CD4-positive, alpha-beta T cell treated with Interleukin-4 for 4 hours (primary cell): ENCODE measurements around the gene RASSF3.
A peak's percentile ranks its signal among the peaks of the same experiment; 100 is the strongest.
"Not testable (repeated sequence)": the region's sequence is repeated elsewhere in the genome, so short reads cannot be mapped to it uniquely, and the experiment has no call there.

Experiments
- DNase-seq: peaks from one replicate; pipeline ENCODE4 v3.0.0-alpha.2; 2020

The RASSF3 gene

DNA sequence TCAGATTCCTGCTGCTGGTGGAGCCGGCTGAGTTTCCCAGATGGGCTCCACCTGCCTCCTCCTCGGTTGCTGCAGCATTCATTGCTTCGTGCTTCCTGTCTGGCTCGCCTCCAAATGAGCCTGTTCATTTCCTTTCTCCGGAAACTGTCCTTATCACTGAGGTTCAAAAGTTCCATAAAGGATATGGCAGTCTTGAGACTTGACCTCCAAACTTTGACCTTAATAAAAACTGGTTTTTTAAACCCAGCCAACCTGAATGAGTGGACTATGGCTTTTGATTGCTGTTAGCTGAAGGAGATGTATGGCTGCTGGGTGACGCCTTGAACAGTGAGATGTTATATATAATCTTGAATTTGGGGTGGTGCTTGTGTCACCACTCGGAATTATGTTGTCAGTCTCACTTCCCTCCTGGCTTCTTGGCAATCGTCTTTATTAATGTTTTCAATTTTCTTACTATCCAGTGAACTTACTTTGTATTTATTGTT is 62.7 kb downstream of the RASSF3 start:
- DNase-seq, result peak; percentile 48

- no peak for DNase-seq
Observed at GRCh38 chr12:64673490-64674169, 63.3 kb downstream of the RASSF3 start.

GRCh38 chr12:64674367-64674922 is 64.2 kb downstream of the RASSF3 start:
- peak; percentile 82 for DNase-seq

DNA sequence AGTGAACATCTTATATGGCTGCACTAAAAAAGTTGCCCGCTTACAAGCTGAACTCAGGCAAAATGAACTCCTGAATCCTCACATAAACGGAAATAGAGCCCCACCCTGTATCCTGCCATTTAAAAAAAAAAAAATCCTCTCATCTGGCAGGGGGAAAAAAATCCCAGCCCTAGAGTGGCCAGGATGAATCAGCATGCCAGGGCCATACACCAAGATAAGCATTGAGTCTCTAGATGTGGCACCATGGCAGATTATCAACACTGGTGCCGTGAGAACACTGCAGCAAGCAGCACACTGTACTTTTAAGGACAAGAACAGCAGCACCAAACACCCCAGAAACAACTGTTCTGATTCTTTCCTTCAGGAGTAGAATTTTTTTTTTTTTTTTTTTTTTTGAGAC is 65.5 kb downstream of the RASSF3 start:
- DNase-seq, result no peak

DNA sequence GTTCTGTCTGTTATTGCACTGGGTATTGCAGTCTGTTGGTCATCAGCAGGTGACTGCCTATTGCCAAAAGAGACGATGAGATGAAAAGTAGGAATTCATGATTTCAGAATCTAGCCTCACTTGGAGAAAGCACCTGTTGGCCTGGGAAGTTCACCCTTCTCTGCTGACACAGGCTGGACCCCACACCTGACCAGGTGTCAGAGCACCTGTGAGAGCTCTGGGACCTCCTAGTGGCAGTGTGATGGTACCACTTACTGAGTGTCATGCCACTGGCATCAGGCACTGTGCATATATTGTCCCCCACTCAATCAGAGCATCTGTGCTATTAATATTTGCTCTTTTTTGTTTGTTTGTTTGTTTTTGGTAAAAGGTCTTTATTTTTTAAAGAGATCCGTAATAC is 68.0 kb downstream of the RASSF3 start:
- DNase-seq, result no peak

DNA sequence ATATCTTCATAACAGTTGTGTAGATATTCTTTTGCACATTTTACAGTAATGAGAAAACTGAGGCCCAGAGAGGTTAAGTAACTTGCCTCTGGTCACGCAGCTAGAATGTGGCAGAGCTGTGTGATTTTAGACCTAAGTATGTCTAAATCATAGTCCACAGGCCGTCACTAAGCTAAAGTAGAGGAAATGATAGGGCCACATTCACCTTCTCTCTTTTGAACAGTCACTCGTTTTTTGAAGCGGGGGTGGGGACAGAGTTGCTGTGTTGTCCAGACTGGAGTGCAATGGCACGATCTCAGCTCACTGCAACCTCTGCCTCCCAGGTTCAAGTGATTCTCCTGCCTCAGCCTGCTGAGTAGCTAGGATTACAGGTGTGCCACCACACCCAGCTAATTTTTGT is 68.5 kb downstream of the RASSF3 start:
- DNase-seq, result no peak

DNA sequence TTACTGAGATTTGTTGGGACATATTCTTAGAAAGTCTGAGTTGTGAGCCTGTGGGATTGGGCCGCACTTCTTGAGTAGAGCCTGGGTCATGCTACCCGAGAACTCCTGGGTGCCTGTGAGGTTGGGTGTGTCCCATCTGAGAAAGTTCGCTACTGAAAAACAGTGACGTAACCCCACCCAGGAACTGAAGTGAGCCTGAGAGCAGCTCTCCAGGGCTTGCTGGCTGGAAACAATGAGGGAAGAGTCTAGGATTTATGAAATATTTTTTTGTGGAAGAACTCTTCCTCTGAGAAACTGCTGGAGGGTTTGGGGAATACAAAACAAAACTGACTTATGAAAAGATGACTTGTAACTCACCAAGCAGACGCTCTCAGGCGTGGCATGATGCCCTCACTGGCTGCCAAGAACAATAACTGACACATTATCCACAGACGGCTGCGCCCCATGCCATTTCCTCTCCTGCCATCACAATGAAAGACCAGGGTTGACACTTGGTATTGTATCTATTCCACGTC is 69.2 kb downstream of the RASSF3 start:
- DNase-seq, result peak; percentile 89

DNA sequence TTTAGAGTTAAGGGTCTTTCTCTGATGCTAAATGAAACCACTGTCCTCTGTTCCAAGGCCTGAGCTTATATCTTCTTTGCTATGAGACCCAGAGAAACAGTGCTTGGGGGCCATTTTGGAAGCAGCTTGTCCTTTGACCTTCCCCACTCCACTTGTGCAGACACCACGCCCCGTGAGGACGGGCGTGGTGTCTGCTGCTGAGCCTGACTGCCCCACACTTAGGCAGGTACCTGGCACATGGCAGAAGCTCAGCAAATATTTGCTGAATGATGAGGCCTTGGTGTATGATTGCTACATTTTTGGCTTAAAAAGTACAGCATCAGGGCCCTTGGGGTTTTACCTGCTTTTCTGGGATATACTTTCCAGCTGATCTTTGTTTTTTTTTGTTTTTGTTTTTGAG is 69.9 kb downstream of the RASSF3 start:
- no peak for DNase-seq

DNA sequence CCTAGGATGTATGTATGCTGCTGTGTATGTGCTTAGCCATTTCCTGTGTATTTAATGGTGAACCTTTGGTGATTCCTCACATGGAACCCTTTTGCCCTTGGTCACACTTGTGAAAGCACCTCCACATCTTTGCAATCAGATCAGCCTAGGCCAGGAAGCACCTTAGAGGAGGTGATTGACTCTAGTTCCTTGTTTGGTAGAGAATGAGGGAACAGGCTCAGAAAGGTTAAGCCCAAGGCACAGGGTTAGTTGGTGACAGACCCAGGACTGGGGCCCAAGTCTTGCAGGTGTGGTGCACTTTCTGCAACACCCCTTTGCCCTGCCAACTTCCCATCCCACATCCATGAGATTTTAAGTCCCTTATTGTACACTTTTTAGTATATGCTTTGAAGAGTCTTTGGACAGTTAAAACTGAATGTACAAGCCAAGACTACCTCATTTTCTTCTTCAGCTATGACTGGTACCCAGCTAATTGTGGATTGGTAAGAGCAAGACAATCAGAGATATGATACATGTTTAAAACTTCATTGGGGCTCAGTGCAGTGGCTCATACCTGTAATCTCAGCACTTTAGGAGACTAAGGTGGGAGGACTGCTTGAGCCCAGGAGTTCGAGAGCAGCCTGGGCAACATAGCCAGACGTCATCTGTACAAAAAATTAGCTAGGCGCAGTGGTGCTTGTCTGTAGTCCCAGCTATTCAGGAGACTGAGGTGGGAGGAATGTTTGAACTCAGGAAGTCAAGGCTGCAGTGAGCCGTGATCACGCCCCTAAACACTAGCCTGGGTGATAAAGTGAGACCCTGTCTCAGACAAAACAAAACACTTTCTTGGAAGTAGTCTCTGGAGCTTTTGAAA is 71.1 kb downstream of the RASSF3 start:
- DNase-seq, result no peak

- DNase-seq, result no peak
Observed at GRCh38 chr12:64682572-64683277, 72.4 kb downstream of the RASSF3 start.

DNA sequence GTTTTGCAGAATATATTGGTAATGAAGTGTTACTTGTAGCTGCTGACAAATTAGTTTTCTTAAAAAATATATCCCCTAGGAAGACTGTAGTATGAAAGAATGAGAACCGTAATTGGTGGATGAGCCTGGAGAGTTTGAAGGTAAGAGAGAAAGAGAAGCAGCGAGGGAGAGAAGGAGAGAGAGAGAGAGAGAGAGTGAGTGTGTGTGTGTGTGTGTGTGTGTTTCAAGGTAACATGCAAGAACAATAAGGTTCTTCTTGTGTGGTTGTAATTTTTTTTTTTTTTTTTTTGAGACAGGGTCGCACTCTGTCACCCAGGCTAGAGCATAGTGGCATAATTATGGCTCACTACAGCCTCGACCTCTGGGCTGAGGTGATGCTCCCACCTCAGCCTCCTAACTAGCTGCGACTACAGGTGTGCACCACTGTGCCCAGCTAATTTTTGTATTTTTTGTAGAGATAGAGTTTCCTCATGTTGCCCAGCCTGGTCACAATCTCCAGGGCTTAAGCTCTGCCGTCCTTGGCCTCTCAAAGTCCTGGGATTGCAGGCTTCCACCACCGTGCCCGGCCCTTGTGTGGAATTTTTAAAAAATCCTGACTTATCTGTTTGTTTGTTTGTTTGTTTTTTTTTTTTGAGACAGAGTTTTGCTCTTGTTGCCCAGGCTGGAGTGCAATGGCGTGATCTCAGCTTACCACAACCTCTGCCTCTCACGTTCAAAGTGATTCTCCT is 73.7 kb downstream of the RASSF3 start:
- no peak for DNase-seq

- peak; percentile 80 for DNase-seq
Observed at GRCh38 chr12:64685050-64685449, 74.8 kb downstream of the RASSF3 start.

DNA sequence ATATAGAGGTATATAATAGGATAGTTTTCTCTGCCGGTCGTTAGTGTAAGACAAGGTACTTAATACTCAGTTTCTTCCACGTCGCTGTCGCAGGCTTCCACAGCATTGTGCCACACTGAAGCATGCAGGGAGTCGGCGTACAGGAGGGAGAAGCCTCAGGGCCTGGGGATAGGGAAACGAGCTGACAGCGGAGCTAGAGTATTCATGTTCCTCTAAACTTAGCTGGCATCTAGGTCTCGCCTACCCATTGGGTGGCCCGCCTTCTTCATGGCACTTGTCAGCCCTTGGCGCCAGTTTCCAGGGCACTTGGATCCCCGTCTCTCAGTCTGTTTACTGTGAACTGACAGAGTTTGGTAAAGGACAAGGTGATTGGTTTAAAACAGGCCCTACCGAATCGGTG is 75.3 kb downstream of the RASSF3 start:
- no peak for DNase-seq

GRCh38 chr12:64687816-64688215 is 77.5 kb downstream of the RASSF3 start:
- no peak for DNase-seq

GRCh38 chr12:64688219-64688618 is 77.9 kb downstream of the RASSF3 start:
- no peak for DNase-seq

GRCh38 chr12:64688715-64689114 is 78.4 kb downstream of the RASSF3 start:
- no peak for DNase-seq

GRCh38 chr12:64690236-64690635 is 79.9 kb downstream of the RASSF3 start:
- not testable (repeated sequence) for DNase-seq

GRCh38 chr12:64691227-64691794 is 81.0 kb downstream of the RASSF3 start:
- no peak for DNase-seq

- no peak for DNase-seq
Observed at GRCh38 chr12:64691795-64692583, 81.7 kb downstream of the RASSF3 start.

DNA sequence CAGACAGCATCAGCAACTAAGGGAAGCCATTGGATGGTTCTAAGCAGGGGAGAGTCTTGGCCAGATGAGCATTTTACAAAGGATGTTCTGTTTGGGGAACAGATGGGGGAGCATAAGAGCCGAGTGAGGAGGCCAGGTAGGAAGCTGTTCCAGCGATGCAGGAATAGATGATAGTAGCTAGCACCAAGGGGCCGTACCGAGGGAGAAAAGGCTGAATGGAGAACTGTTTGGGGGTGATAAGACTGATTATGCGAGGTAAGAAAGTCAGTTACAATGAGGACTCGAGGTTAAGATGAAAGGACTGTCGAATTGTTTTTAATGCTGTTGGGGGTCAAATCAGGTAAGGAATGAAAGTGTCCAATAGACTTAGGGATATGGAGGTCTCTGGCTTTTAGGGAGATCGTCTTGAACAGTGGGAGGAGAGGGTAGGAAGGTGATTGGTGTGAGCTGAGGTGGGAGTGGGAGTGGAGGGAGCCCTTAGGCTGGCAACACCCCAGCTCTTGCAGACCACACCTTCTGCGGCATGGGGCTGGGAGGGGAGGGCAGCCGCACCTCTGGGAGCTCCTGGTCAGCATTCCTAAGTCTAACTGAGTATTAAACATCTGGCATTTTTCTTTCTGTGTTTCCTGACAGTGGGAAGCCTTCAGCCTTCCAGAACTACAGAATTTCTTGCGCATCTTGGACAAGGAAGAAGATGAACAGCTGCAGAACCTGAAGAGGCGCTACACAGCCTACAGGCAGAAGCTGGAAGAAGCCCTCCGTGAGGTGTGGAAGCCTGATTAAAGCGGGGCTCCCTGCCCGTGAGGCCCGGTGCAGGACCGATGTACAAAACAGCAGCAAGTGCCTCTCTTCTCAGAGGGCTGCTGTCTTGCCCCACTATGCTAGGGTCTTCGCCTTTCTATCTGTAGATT is 84.1 kb downstream of the RASSF3 start:
- DNase-seq, result no peak
